HEK293 (cell line): ENCODE measurements around the gene SLC6A1.

Experiments
- CTCF ChIP-seq: fragments of 450-650 bp; formaldehyde crosslinking; IDR thresholded peaks from 2 replicates; pipeline ENCODE4 v1.5.1; 2016; ENCODE audit warnings: missing biosample characterization, missing genetic modification characterization
- GLIS2 ChIP-seq: fragments of 450-650 bp; formaldehyde crosslinking; IDR thresholded peaks from 2 replicates; pipeline ENCODE4 v1.5.1; 2016; ENCODE audit warnings: missing biosample characterization, missing genetic modification characterization
- KLF10 ChIP-seq: fragments of 450-650 bp; IDR thresholded peaks from 2 replicates; pipeline ENCODE4 v1.5.1; 2018; ENCODE audit warnings: missing biosample characterization, mild to moderate bottlenecking, missing genetic modification characterization
- KLF16 ChIP-seq: fragments of 450-650 bp; formaldehyde crosslinking; IDR thresholded peaks from 2 replicates; pipeline ENCODE4 v1.5.1; 2017; ENCODE audit warnings: missing biosample characterization, missing genetic modification characterization
- PRDM2 ChIP-seq: fragments of 450-650 bp; formaldehyde crosslinking; IDR thresholded peaks from 2 replicates; pipeline ENCODE4 v1.5.1; 2016; ENCODE audit warnings: missing biosample characterization, missing genetic modification characterization, borderline replicate concordance
- PRDM6 ChIP-seq: fragments of 450-650 bp; formaldehyde crosslinking; IDR thresholded peaks from 2 replicates; pipeline ENCODE4 v1.5.1; 2017; ENCODE audit warnings: missing biosample characterization, missing genetic modification characterization
- SCRT2 ChIP-seq: fragments of 450-650 bp; formaldehyde crosslinking; IDR thresholded peaks from 2 replicates; pipeline ENCODE4 v1.5.1; 2016; ENCODE audit warnings: missing biosample characterization, missing genetic modification characterization
- ZBTB17 ChIP-seq: fragments of 450-650 bp; formaldehyde crosslinking; IDR thresholded peaks from 2 replicates; pipeline ENCODE4 v1.5.1; 2016; ENCODE audit warnings: missing biosample characterization, missing genetic modification characterization
- ZBTB48 ChIP-seq: fragments of 450-650 bp; formaldehyde crosslinking; IDR thresholded peaks from 2 replicates; pipeline ENCODE4 v1.5.1; 2016; ENCODE audit warnings: missing biosample characterization, missing genetic modification characterization
- ZFP3 ChIP-seq: fragments of 450-650 bp; formaldehyde crosslinking; IDR thresholded peaks from 2 replicates; pipeline ENCODE4 v1.5.1; 2016; ENCODE audit warnings: low read depth, missing biosample characterization, missing genetic modification characterization
- ZNF155 ChIP-seq: fragments of 450-650 bp; formaldehyde crosslinking; IDR thresholded peaks from 2 replicates; pipeline ENCODE4 v1.5.1; 2016; ENCODE audit warnings: missing biosample characterization, missing genetic modification characterization
- ZNF221 ChIP-seq: fragments of 450-650 bp; formaldehyde crosslinking; IDR thresholded peaks from 2 replicates; pipeline ENCODE4 v1.5.1; 2017; ENCODE audit warnings: missing biosample characterization, missing genetic modification characterization, borderline replicate concordance
- ZNF362 ChIP-seq: fragments of 450-650 bp; formaldehyde crosslinking; IDR thresholded peaks from 2 replicates; pipeline ENCODE4 v1.5.1; 2016; ENCODE audit warnings: missing biosample characterization, missing genetic modification characterization
- ZNF473 ChIP-seq: fragments of 450-650 bp; formaldehyde crosslinking; IDR thresholded peaks from 2 replicates; pipeline ENCODE4 v1.5.1; 2017; ENCODE audit warnings: missing biosample characterization, missing genetic modification characterization
- ZNF580 ChIP-seq: fragments of 450-650 bp; formaldehyde crosslinking; IDR thresholded peaks from 2 replicates; pipeline ENCODE4 v1.5.1; 2016; ENCODE audit warnings: missing biosample characterization, missing genetic modification characterization
- ZNF610 ChIP-seq: fragments of 450-650 bp; formaldehyde crosslinking; IDR thresholded peaks from 2 replicates; pipeline ENCODE4 v1.5.1; 2016; ENCODE audit warnings: missing biosample characterization, missing genetic modification characterization, borderline replicate concordance
- ZNF654 ChIP-seq: fragments of 450-650 bp; formaldehyde crosslinking; IDR thresholded peaks from 2 replicates; pipeline ENCODE4 v1.5.1; 2016; ENCODE audit warnings: low read depth, missing biosample characterization, missing genetic modification characterization

Gene SLC6A1

GRCh38 chr3:10950476-10951294, 41.9 kb upstream of the SLC6A1 start (continued):
- TF ChIP-seq PRDM2 (no peak), PRDM6 (tag by site-specific recombination) (no peak), ZNF221 (tag by site-specific recombination) (no peak), ZFP3 (tag by site-specific recombination) (no peak), ZBTB48 (tag by site-specific recombination) (no peak), KLF16 (no peak), KLF10 (tag by site-specific recombination) (no peak), ZNF580 (tag by site-specific recombination) (no peak), GLIS2 (tag by site-specific recombination) (no peak), CTCF (tag by site-specific recombination) (peak; percentile 37; the same call in 1 of the 2 replicates), ZNF654 (tag by site-specific recombination) (peak; percentile 12; the same call in 1 of the 2 replicates), ZBTB17 (peak; percentile 64), ZNF610 (no peak), ZNF362 (tag by site-specific recombination) (no peak), ZNF155 (tag by site-specific recombination) (no peak), SCRT2 (tag by site-specific recombination) (no peak), ZNF473 (tag by site-specific recombination) (no peak)
